DND-41 (cell line): ENCODE measurements around the gene PEPD.

Experiments used
- ATAC-seq: fragments of 200-7000 bp; cut with Tn5 transposase; 3 replicates; pipeline ENCODE4 v1.9.1; 2021; ENCODE audit warnings: low read depth; ENCODE audit not compliant: insufficient read depth
- DNase-seq: peaks from one replicate; pipeline ENCODE4 v3.0.0-alpha.2; 2020
- H2AFZ ChIP-seq: 2 replicates; pipeline ENCODE4 v1.6.0; 2012; ENCODE audit warnings: low read depth, low read length
- H3K27ac ChIP-seq: 2 replicates; pipeline ENCODE4 v1.5.1; 2012; ENCODE audit warnings: low read length, inconsistent platforms
- H3K27me3 ChIP-seq: fragments of 200-600 bp; sonication (generic); 2 replicates; pipeline ENCODE4 v1.6.0; 2012; ENCODE audit warnings: low read length, mild to moderate bottlenecking, inconsistent platforms; ENCODE audit not compliant: insufficient read depth, poor library complexity
- H3K36me3 ChIP-seq: 2 replicates; pipeline ENCODE4 v1.5.1; 2012; ENCODE audit warnings: low read length, inconsistent platforms; ENCODE audit not compliant: insufficient read depth
- H3K4me1 ChIP-seq: 2 replicates; pipeline ENCODE4 v1.5.1; 2012; ENCODE audit warnings: mild to moderate bottlenecking, low read length; ENCODE audit not compliant: insufficient read depth
- H3K4me2 ChIP-seq: 2 replicates; pipeline ENCODE4 v1.6.0; 2012; ENCODE audit warnings: mild to moderate bottlenecking, moderate library complexity, low read length, inconsistent platforms; ENCODE audit not compliant: insufficient read depth
- H3K4me3 ChIP-seq, 2 experiments: fragments of 200-600 bp in 1 of 2; shearing (Covaris generic) in 1 of 2; 2 replicates each; pipeline ENCODE4 v1.5.1; 2012 to 2016; ENCODE audit warnings: inconsistent platforms in 2 of 2, low read length in 2 of 2, mild to moderate bottlenecking in 2 of 2, low read depth in 1 of 2, moderate library complexity in 1 of 2
- H3K79me2 ChIP-seq: 2 replicates; pipeline ENCODE4 v1.6.0; 2012; ENCODE audit warnings: low read length, inconsistent platforms; ENCODE audit not compliant: insufficient read depth
- H3K9ac ChIP-seq: 2 replicates; pipeline ENCODE4 v1.6.0; 2012; ENCODE audit warnings: low read depth, mild to moderate bottlenecking, inconsistent platforms, low read length, moderate library complexity
- H3K9me3 ChIP-seq: 2 replicates; pipeline ENCODE4 v1.5.1; 2012; ENCODE audit warnings: low read length, moderate library complexity, mild to moderate bottlenecking, inconsistent platforms; ENCODE audit not compliant: insufficient read depth, severe bottlenecking
- H4K20me1 ChIP-seq: 2 replicates; pipeline ENCODE4 v1.6.0; 2012; ENCODE audit warnings: low read length; ENCODE audit not compliant: insufficient read depth
- CTCF ChIP-seq: IDR thresholded peaks from 2 replicates; pipeline ENCODE4 v1.5.1; 2012; ENCODE audit warnings: borderline replicate concordance, low read length, moderate library complexity, mild to moderate bottlenecking; ENCODE audit not compliant: poor library complexity, severe bottlenecking; ENCODE audit errors: extremely low read depth
- EZH2 ChIP-seq: IDR thresholded peaks from 3 replicates; pipeline ENCODE4 v1.6.1; 2012; ENCODE audit warnings: borderline replicate concordance, low read depth, mild to moderate bottlenecking, moderate library complexity, low read length, inconsistent platforms; ENCODE audit not compliant: severe bottlenecking

Gene PEPD

GRCh38 chr19:33458171-33458633 lies 63.4 kb downstream of the PEPD start:
- Histone ChIP-seq H3K27ac (no peak overlapping the region), H3K27me3 (no peaks in the 10 kb centered on the region), H3K4me2 (no peak overlapping the region)

GRCh38 chr19:33456845-33457220 lies 64.8 kb downstream of the PEPD start:
- ATAC-seq (no peak), DNase-seq (no peak)
- Histone ChIP-seq H3K9ac (no peak overlapping the region), H3K4me2 (no peak overlapping the region), H3K36me3 (no peaks in the 10 kb centered on the region), H3K27ac (no peak overlapping the region), H3K9me3 (no peaks in the 10 kb centered on the region), H3K4me3 (no peak overlapping the region), H3K27me3 (no peaks in the 10 kb centered on the region), H3K79me2 (no peaks in the 10 kb centered on the region), H2AFZ (no peak overlapping the region), H3K4me1 (no peaks in the 10 kb centered on the region), H4K20me1 (no peaks in the 10 kb centered on the region; the same call in none of the 2 replicates)
- TF ChIP-seq CTCF (no peak), EZH2 (no peak)

More at GRCh38 chr19:33458171-33458633, 63.4 kb downstream of the PEPD start:
- H4K20me1 ChIP-seq, result no peaks in the 10 kb centered on the region; the same call in none of the 2 replicates
- H3K9me3 ChIP-seq, result no peaks in the 10 kb centered on the region
- H3K9ac ChIP-seq, result no peak overlapping the region
- no peak for TF ChIP-seq CTCF
- no peak for TF ChIP-seq EZH2
- DNase-seq (no peak), ATAC-seq (no peak)
- H3K79me2 ChIP-seq, result no peaks in the 10 kb centered on the region
- H3K36me3 ChIP-seq, result no peaks in the 10 kb centered on the region
- no peak overlapping the region for H3K4me3 ChIP-seq
- H2AFZ ChIP-seq, result no peak overlapping the region
- H3K4me1 ChIP-seq, result no peaks in the 10 kb centered on the region

DNA sequence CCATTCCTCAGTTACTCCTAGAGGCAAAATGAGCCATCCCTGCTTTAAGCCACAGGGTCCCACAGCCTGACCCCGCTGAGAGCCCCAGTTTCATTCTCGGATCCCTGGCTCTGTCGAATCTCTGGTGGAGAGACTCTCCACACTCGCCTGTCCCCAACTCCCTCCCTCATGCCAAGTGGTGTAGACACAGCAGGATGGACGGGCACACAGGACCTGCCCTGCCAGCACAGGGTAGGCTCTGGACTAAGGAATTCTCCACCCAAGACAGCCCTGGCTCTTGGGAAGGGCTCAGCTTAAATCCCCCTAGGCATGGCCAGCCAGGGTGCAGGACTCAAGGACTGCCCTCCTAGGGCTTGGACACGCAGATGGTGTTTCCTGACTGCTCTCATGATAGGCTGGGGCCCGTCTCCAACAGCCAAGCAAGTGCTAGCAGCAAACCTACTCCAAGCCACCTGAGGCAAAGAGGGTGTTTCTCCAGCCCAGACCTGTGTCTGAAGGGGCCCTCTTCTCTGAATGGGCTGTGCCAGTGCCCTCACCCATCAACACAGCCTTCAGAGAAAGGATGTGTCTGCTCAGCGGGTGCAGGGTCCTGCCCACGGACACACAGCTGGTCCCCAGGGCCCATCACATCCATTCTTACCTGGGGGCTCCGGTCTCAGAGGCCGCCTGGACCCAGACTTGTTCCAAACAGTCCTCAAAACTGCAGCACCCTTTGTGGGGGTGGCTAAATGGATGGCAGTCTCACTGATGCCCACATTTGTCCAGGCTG lies 65.3 kb downstream of the PEPD start:
- TF ChIP-seq EZH2 (no peak), CTCF (no peak)
- ATAC-seq (no peak), DNase-seq (no peak)
- H3K79me2 ChIP-seq, result no peaks in the 10 kb centered on the region
- no peaks in the 10 kb centered on the region for H3K9me3 ChIP-seq
- H3K4me3 ChIP-seq, result no peak overlapping the region
- no peaks in the 10 kb centered on the region; the same call in none of the 2 replicates for H4K20me1 ChIP-seq
- no peaks in the 10 kb centered on the region for H3K4me1 ChIP-seq
- H3K9ac ChIP-seq, result no peak overlapping the region
- H3K36me3 ChIP-seq, result no peaks in the 10 kb centered on the region
- no peak overlapping the region for H2AFZ ChIP-seq
- no peak overlapping the region for H3K4me2 ChIP-seq
- H3K27me3 ChIP-seq, result no peaks in the 10 kb centered on the region
- no peak overlapping the region for H3K27ac ChIP-seq
